ENCODE results near the gene IFT22.
"Not testable (repeated sequence)": the region's sequence is repeated elsewhere in the genome, so short reads cannot be mapped to it uniquely, and the experiment has no call there.

DNA sequence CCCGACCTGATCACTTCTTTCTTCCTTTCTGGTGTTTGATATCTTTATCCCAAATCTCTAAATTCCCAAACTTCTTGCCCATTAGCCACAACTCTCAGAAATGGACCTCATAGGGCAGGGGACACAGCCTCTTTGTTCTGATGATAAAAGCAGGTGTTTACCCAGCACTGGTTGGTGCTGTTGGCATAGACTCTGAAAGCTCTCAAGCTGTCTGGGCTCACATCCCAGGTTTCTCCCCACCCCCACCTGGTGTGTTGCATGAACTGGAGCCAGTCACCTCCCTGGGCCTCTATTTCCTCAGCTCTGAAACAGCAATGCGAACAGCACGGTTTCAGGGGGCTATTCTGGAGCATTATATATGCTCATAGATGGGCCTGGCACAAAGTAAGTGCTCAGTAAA lies 35.7 kb downstream of the IFT22 start:
- TF ChIP-seq SIN3A (conservative IDR thresholded peaks at IDR 0.05 in 1 of 2, IDR thresholded peaks at IDR 0.05 in 1 of 2; ENCODE audit: low read depth in 1 of 2, low read length in 2 of 2); ATF2 (IDR thresholded peaks at IDR 0.05; ENCODE audit: low read length); GTF2F1 (IDR thresholded peaks at IDR 0.05; ENCODE audit: borderline replicate concordance, low read depth, low read length); POLR2AphosphoS5 (IDR thresholded peaks at IDR 0.05; ENCODE audit: low read depth, low read length); E2F6 (IDR thresholded peaks at IDR 0.05); MAX (IDR thresholded peaks at IDR 0.05); EP300 (IDR thresholded peaks at IDR 0.05; ENCODE audit: borderline replicate concordance in 1 of 2, low read depth in 2 of 2, low read length in 2 of 2); NRF1 (IDR thresholded peaks at IDR 0.05; ENCODE audit: low read depth, low read length); JUN (IDR thresholded peaks at IDR 0.05; ENCODE audit: low read depth, low read length); TAF1 (IDR thresholded peaks at IDR 0.05; ENCODE audit: low read depth, low read length); CHD2 (IDR thresholded peaks at IDR 0.05; ENCODE audit: low read length); HDAC6 (IDR thresholded peaks at IDR 0.05; ENCODE audit: low read depth, low read length): not testable (repeated sequence)
- TF ChIP-seq, protein P1, sequence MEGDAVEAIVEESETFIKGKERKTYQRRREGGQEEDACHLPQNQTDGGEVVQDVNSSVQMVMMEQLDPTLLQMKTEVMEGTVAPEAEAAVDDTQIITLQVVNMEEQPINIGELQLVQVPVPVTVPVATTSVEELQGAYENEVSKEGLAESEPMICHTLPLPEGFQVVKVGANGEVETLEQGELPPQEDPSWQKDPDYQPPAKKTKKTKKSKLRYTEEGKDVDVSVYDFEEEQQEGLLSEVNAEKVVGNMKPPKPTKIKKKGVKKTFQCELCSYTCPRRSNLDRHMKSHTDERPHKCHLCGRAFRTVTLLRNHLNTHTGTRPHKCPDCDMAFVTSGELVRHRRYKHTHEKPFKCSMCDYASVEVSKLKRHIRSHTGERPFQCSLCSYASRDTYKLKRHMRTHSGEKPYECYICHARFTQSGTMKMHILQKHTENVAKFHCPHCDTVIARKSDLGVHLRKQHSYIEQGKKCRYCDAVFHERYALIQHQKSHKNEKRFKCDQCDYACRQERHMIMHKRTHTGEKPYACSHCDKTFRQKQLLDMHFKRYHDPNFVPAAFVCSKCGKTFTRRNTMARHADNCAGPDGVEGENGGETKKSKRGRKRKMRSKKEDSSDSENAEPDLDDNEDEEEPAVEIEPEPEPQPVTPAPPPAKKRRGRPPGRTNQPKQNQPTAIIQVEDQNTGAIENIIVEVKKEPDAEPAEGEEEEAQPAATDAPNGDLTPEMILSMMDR (IDR thresholded peaks at IDR 0.05; ENCODE audit: control extremely low read depth in 1 of 3, insufficient read depth in 1 of 3, low read depth in 1 of 3, low read length in 3 of 3): not testable (repeated sequence)
- TF ChIP-seq, protein P2, sequence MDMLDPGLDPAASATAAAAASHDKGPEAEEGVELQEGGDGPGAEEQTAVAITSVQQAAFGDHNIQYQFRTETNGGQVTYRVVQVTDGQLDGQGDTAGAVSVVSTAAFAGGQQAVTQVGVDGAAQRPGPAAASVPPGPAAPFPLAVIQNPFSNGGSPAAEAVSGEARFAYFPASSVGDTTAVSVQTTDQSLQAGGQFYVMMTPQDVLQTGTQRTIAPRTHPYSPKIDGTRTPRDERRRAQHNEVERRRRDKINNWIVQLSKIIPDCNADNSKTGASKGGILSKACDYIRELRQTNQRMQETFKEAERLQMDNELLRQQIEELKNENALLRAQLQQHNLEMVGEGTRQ (IDR thresholded peaks at IDR 0.05; ENCODE audit: low read length): not testable (repeated sequence)

Data from H1 (cell line).